C4-2B (cell line): Measurements from ENCODE around the gene COMMD2.

Source experiments
- CTCF ChIP-seq: fragments of 450-650 bp; conservative IDR thresholded peaks from 2 replicates; pipeline ENCODE4 v1.5.1; 2017; ENCODE audit warnings: mild to moderate bottlenecking
- ZFX ChIP-seq: fragments of 450-650 bp; IDR thresholded peaks from 2 replicates; pipeline ENCODE4 v1.6.1; 2017

GRCh38 chr3:149796026-149796425 is 43.7 kb upstream of the COMMD2 start:
- TF ChIP-seq ZFX = no peak
- TF ChIP-seq CTCF = no peak
